Skeletal muscle tissue (tissue), 4 donors: Measurements from ENCODE around the gene CFAP61. TPM values are rescaled to one million over a fixed set of nuclear protein-coding genes. Genes with fewer than 3 reads are reported as not detected.

Source experiments
- H3K27ac ChIP-seq: one replicate; pipeline ENCODE4 v1.7.0; 2013; ENCODE audit warnings: mild to moderate bottlenecking, low read depth, low read length, inconsistent platforms
- H3K27me3 ChIP-seq, 3 donors: one replicate each; pipeline ENCODE4 v1.7.0; 2013; ENCODE audit warnings: low read length in 3 of 3; ENCODE audit not compliant: control insufficient read depth in 3 of 3, insufficient read depth in 3 of 3
- H3K36me3 ChIP-seq, 3 donors: one replicate each; pipeline ENCODE4 v1.7.0; 2013; ENCODE audit warnings: low read length in 3 of 3; ENCODE audit not compliant: control insufficient read depth in 3 of 3, insufficient read depth in 3 of 3
- H3K4me1 ChIP-seq, 3 donors: one replicate each; pipeline ENCODE4 v1.7.0; 2013; ENCODE audit warnings: low read length in 3 of 3, mild to moderate bottlenecking in 3 of 3; ENCODE audit not compliant: control insufficient read depth in 3 of 3, insufficient read depth in 3 of 3
- H3K4me3 ChIP-seq, 3 donors: one replicate each; pipeline ENCODE4 v1.7.0; 2013; ENCODE audit warnings: low read length in 3 of 3
- H3K9ac ChIP-seq, 3 donors: one replicate each; pipeline ENCODE4 v1.7.0; 2013; ENCODE audit warnings: low read length in 3 of 3, mild to moderate bottlenecking in 3 of 3, moderate library complexity in 2 of 3, low read depth in 1 of 3
- H3K9me3 ChIP-seq, 3 donors: one replicate each; pipeline ENCODE4 v1.7.0; 2013; ENCODE audit warnings: low read length in 3 of 3; ENCODE audit not compliant: control insufficient read depth in 3 of 3
- total RNA-seq: library from RNA; depleted of rRNA; stranded (reverse); fragments of >200 nt; gene quantifications from one replicate; pipeline ENCODE4 v1.2.3, GENCODE V29; 2014
- donor health status: Osteomylitis.

Gene CFAP61
- total RNA-seq, 1 donor from 2014 or later, result 1.0 TPM

GRCh38 chr20:20014659-20015058 lies 37.7 kb upstream of the CFAP61 start:
- Histone ChIP-seq H3K9me3 (no peaks in the 10 kb centered on the region), H3K4me3 (no peak overlapping the region), H3K27me3 (no peaks in the 10 kb centered on the region), H3K9ac (no peak overlapping the region), H3K27ac (no peak overlapping the region), H3K4me1 (peaks cover 28 to 35% (median 30%) of the 10 kb centered on the region in 3 donors), H3K36me3 (peaks cover 0 to 8% (median 5%) of the 10 kb centered on the region in 3 donors)

- peaks cover 17 to 42% (median 19%) of the 10 kb centered on the region in 3 donors for H3K4me1 ChIP-seq
- no peaks in the 10 kb centered on the region for H3K9me3 ChIP-seq
- H3K27ac ChIP-seq, result peak within 1 kb of the TSS; percentile 76
- H3K27me3 ChIP-seq, result no peaks in the 10 kb centered on the region
- H3K4me3 ChIP-seq, result peak within 1 kb of the TSS; percentile 77 to 96 (median 93)
- H3K36me3 ChIP-seq, result peaks cover 0 to 8% (median 7%) of the 10 kb centered on the region in 3 donors
- peak within 1 kb of the TSS; percentile 82 to 95 (median 94) for H3K9ac ChIP-seq
These were observed 35.1 kb upstream of the CFAP61 start, which contains the start of gene NAA20 for GRCh38 chr20:20017001-20017843. Gene NAA20, plus strand, starts transcription at chr20:20017362. Its CDS starts 35 bp downstream, at chr20:20017397.

- peaks cover 4 to 10% (median 8%) of the 10 kb centered on the region in 3 donors for H3K36me3 ChIP-seq
- H3K9me3 ChIP-seq, result no peaks in the 10 kb centered on the region
- peak overlapping the region; percentile 82 to 95 (median 94) for H3K9ac ChIP-seq
- H3K27me3 ChIP-seq, result no peaks in the 10 kb centered on the region
- peaks cover 17 to 42% (median 19%) of the 10 kb centered on the region in 3 donors for H3K4me1 ChIP-seq
- peak overlapping the region; percentile 77 to 96 (median 93) for H3K4me3 ChIP-seq
- peak overlapping the region; percentile 76 for H3K27ac ChIP-seq
These were observed 34.5 kb upstream of the CFAP61 start for GRCh38 chr20:20017844-20018185.

GRCh38 chr20:20018366-20018765 lies 34.0 kb upstream of the CFAP61 start:
- H3K27me3 ChIP-seq, result no peaks in the 10 kb centered on the region
- peaks cover 17 to 42% (median 19%) of the 10 kb centered on the region in 3 donors for H3K4me1 ChIP-seq
- no peaks in the 10 kb centered on the region for H3K9me3 ChIP-seq
- H3K27ac ChIP-seq, result no peak overlapping the region
- H3K36me3 ChIP-seq, result peaks cover 4 to 11% (median 8%) of the 10 kb centered on the region in 3 donors
- H3K4me3 ChIP-seq, result peak overlapping the region; percentile 77 to 96 (median 93)
- peak overlapping the region; percentile 82 to 95 (median 94) for H3K9ac ChIP-seq

- Histone ChIP-seq H3K27ac (no peak overlapping the region), H3K4me1 (peaks cover 17 to 42% (median 19%) of the 10 kb centered on the region in 3 donors), H3K9ac (no peak overlapping the region), H3K4me3 (no peak overlapping the region), H3K9me3 (no peaks in the 10 kb centered on the region), H3K36me3 (peaks cover 4 to 11% (median 8%) of the 10 kb centered on the region in 3 donors), H3K27me3 (no peaks in the 10 kb centered on the region)
These were observed 33.2 kb upstream of the CFAP61 start for GRCh38 chr20:20019123-20019522.

- no peaks in the 10 kb centered on the region for H3K9me3 ChIP-seq
- H3K4me3 ChIP-seq, result no peak overlapping the region
- peaks cover 4 to 11% (median 8%) of the 10 kb centered on the region in 3 donors for H3K36me3 ChIP-seq
- H3K4me1 ChIP-seq, result peaks cover 17 to 45% (median 19%) of the 10 kb centered on the region in 3 donors
- no peak overlapping the region for H3K9ac ChIP-seq
- no peaks in the 10 kb centered on the region for H3K27me3 ChIP-seq
- no peak overlapping the region for H3K27ac ChIP-seq
These were observed 31.4 kb upstream of the CFAP61 start for GRCh38 chr20:20020908-20021307.

- no peak overlapping the region for H3K27ac ChIP-seq
- peaks cover 4 to 11% (median 8%) of the 10 kb centered on the region in 3 donors for H3K36me3 ChIP-seq
- no peaks in the 10 kb centered on the region for H3K9me3 ChIP-seq
- H3K9ac ChIP-seq, result no peak overlapping the region
- peaks cover 17 to 45% (median 19%) of the 10 kb centered on the region in 3 donors for H3K4me1 ChIP-seq
- H3K4me3 ChIP-seq, result no peak overlapping the region
- no peaks in the 10 kb centered on the region for H3K27me3 ChIP-seq
These were observed 30.5 kb upstream of the CFAP61 start for GRCh38 chr20:20021835-20022234.

GRCh38 chr20:20022498-20022897 lies 29.8 kb upstream of the CFAP61 start:
- Histone ChIP-seq H3K4me1 (peaks cover 17 to 44% (median 20%) of the 10 kb centered on the region in 3 donors), H3K27ac (no peak overlapping the region)

GRCh38 chr20:20023395-20023794 lies 28.9 kb upstream of the CFAP61 start:
- Histone ChIP-seq H3K4me3 (no peak overlapping the region), H3K36me3 (peaks cover 4 to 11% (median 8%) of the 10 kb centered on the region in 3 donors), H3K9ac (no peak overlapping the region), H3K9me3 (no peaks in the 10 kb centered on the region), H3K27me3 (no peaks in the 10 kb centered on the region), H3K27ac (no peak overlapping the region), H3K4me1 (peaks cover 10 to 35% (median 14%) of the 10 kb centered on the region in 3 donors)

More at GRCh38 chr20:20022498-20022897, 29.8 kb upstream of the CFAP61 start:
- Histone ChIP-seq H3K9ac (no peak overlapping the region), H3K27me3 (no peaks in the 10 kb centered on the region), H3K4me3 (no peak overlapping the region), H3K9me3 (no peaks in the 10 kb centered on the region), H3K36me3 (peaks cover 4 to 11% (median 8%) of the 10 kb centered on the region in 3 donors)

- Histone ChIP-seq H3K27ac (no peak overlapping the region), H3K9ac (no peak overlapping the region), H3K4me1 (peaks cover 0 to 21% (median 5%) of the 10 kb centered on the region in 3 donors), H3K9me3 (no peaks in the 10 kb centered on the region), H3K27me3 (no peaks in the 10 kb centered on the region), H3K36me3 (peaks cover 0 to 5% (median 4%) of the 10 kb centered on the region in 3 donors), H3K4me3 (no peak overlapping the region)
These were observed 27.4 kb upstream of the CFAP61 start for GRCh38 chr20:20024942-20025341.
